Measurements from ENCODE around the gene PRAMEF18.
"Not testable (repeated sequence)": the region's sequence is repeated elsewhere in the genome, so short reads cannot be mapped to it uniquely, and the experiment has no call there.

The PRAMEF18 gene

GRCh38 chr1:13227271-13228055 is 1.5 kb upstream of the PRAMEF18 start:
- H3K4me1 Mint-ChIP-seq (ENCODE audit: low read depth); H3K27ac Mint-ChIP-seq; H3K4me3 Mint-ChIP-seq; H3K36me3 Mint-ChIP-seq (ENCODE audit: low read depth); H3K9me3 Mint-ChIP-seq; H3K27me3 Mint-ChIP-seq (ENCODE audit: low read depth): not testable (repeated sequence)

- Mint-ChIP-seq H3K36me3 (ENCODE audit: low read depth) (no peaks in the 10 kb centered on the region), H3K4me1 (ENCODE audit: low read depth) (no peaks in the 10 kb centered on the region), H3K27ac (no peak overlapping the region), H3K9me3 (no peaks in the 10 kb centered on the region), H3K4me3 (no peak overlapping the region), H3K27me3 (ENCODE audit: low read depth) (no peaks in the 10 kb centered on the region)
Measured at GRCh38 chr1:13224480-13225060, 1.4 kb downstream of the PRAMEF18 start.

- H3K27ac Mint-ChIP-seq; H3K36me3 Mint-ChIP-seq (ENCODE audit: low read depth); H3K27me3 Mint-ChIP-seq (ENCODE audit: low read depth); H3K9me3 Mint-ChIP-seq; H3K4me3 Mint-ChIP-seq; H3K4me1 Mint-ChIP-seq (ENCODE audit: low read depth): not testable (repeated sequence)
Measured at GRCh38 chr1:13222788-13223187, 3.2 kb downstream of the PRAMEF18 start.

- H3K27me3 Mint-ChIP-seq (ENCODE audit: low read depth); H3K9me3 Mint-ChIP-seq; H3K4me1 Mint-ChIP-seq (ENCODE audit: low read depth); H3K36me3 Mint-ChIP-seq (ENCODE audit: low read depth); H3K4me3 Mint-ChIP-seq; H3K27ac Mint-ChIP-seq: not testable (repeated sequence)
Measured at GRCh38 chr1:13219203-13219602, 6.8 kb downstream of the PRAMEF18 start.

- not testable (repeated sequence) for H3K27ac Mint-ChIP-seq; H3K4me3 Mint-ChIP-seq; H3K36me3 Mint-ChIP-seq (ENCODE audit: low read depth); H3K4me1 Mint-ChIP-seq (ENCODE audit: low read depth); H3K9me3 Mint-ChIP-seq; H3K27me3 Mint-ChIP-seq (ENCODE audit: low read depth)
Measured at GRCh38 chr1:13216619-13217018, 9.3 kb downstream of the PRAMEF18 start.

GRCh38 chr1:13208712-13209111 is 17.2 kb downstream of the PRAMEF18 start:
- H3K4me1 Mint-ChIP-seq (ENCODE audit: low read depth); H3K27ac Mint-ChIP-seq; H3K9me3 Mint-ChIP-seq; H3K4me3 Mint-ChIP-seq; H3K36me3 Mint-ChIP-seq (ENCODE audit: low read depth); H3K27me3 Mint-ChIP-seq (ENCODE audit: low read depth): not testable (repeated sequence)

- H3K27me3 Mint-ChIP-seq (ENCODE audit: low read depth); H3K4me3 Mint-ChIP-seq: not testable (repeated sequence)
Measured at GRCh38 chr1:13201309-13201708, 24.6 kb downstream of the PRAMEF18 start, which contains the start of gene PRAMEF13. TSS of gene PRAMEF13 (minus strand) at chr1:13201409. CDS start at chr1:13199589, 1,820 bp downstream.

More at GRCh38 chr1:13201309-13201708, 24.6 kb downstream of the PRAMEF18 start, which contains the start of gene PRAMEF13:
- not testable (repeated sequence) for H3K4me1 Mint-ChIP-seq (ENCODE audit: low read depth); H3K9me3 Mint-ChIP-seq; H3K36me3 Mint-ChIP-seq (ENCODE audit: low read depth); H3K27ac Mint-ChIP-seq

Measured in T-helper 1 cell treated with Interleukin-12 subunit alpha and Interleukin-12 subunit beta and Interleukin-4 antibody, amounts not matched to agents 30 μg/mL and 1 μg/mL, for 36 hours (primary cell).